NCI-H526 treated with DMSO at 0.1 percent for 48 hours (cell line): ENCODE results near the gene ARHGEF3.

Experiments used
- DNase-seq: peaks from one replicate; lab custom pipeline; 2025; lab: John Stamatoyannopoulos, UW

The ARHGEF3 gene

GRCh38 chr3:56681984-56682461 is 119.7 kb downstream of the ARHGEF3 start:
- DNase-seq = peak; percentile 47

GRCh38 chr3:56680054-56680580 is 121.6 kb downstream of the ARHGEF3 start:
- DNase-seq = no peak
